ENCODE measurements around the gene BCAP31.
"Not testable (repeated sequence)": the region's sequence is repeated elsewhere in the genome, so short reads cannot be mapped to it uniquely, and the experiment has no call there.

BCAP31 gene

DNA sequence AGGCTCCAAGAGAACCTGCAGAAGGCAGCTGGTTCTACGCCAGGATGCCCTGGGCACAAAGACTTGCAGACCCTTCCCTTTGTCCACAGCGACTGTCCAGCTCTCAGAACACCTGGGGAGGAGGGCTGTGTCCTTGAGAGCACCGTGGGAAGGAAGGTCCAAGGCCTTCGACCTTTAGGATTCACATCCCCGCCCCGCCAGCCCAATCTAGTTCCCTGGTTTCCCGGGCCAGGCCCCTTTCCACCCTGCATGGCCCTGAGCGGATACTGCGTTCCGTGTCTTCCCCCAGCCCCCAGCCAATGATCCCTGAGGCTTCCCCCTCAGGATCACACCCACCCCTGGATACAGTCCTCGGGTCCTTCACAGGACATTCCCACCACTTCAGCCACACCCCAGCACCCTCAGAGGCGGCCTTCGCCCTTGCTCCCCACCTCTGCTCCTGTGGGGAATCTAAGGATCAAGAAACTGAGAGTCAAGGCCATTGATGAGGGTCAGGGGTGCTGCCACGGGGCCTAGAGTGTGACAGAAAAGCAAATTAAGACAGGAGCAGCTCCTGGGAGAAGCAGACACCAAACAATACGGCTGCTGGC, 9.6 kb upstream of the BCAP31 start:
- DNase-seq, result no peak

- no peak for DNase-seq
Observed at GRCh38 chrX:153732401-153732800, 8.2 kb upstream of the BCAP31 start.

DNA sequence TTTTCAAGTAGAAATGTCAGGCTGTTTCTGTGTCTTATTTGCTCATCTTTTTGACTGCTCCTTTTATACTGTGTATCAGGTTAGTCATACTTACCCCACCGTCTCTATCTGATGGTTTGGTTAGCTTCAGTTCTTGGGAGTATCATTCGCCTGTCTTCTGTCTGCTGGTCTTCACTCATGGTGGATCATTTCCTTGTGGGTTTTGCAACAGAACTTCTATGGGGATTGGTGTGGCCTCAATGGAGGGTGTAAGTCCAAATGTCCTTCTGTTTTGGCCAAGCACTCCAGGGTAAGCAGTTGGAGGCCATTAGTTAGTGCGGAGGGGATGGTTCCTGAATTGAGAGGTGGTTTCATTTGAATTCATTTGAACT, 7.6 kb upstream of the BCAP31 start:
- DNase-seq, result no peak

GRCh38 chrX:153731117-153731844, 7.1 kb upstream of the BCAP31 start:
- no peak for DNase-seq

DNA sequence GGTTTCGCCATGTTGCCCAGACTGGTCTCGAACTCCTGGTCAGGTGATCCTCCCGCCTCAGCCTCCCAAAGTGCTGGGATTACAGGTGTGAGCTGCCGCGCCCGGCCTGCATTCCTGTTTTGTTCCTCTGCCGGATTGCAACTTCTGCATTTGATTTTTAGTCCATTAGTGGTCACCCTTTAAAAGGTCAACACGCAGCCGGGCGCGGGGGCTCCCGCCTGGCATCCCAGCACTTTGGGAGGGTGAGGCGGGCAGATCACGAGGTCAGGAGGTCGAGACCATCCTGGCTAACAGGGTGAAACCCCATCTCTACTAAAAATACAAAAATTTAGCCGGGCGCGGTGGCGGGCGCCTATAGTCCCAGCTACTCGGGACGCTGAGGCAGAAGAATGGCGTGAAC, 5.9 kb upstream of the BCAP31 start:
- not testable (repeated sequence) for DNase-seq

DNA sequence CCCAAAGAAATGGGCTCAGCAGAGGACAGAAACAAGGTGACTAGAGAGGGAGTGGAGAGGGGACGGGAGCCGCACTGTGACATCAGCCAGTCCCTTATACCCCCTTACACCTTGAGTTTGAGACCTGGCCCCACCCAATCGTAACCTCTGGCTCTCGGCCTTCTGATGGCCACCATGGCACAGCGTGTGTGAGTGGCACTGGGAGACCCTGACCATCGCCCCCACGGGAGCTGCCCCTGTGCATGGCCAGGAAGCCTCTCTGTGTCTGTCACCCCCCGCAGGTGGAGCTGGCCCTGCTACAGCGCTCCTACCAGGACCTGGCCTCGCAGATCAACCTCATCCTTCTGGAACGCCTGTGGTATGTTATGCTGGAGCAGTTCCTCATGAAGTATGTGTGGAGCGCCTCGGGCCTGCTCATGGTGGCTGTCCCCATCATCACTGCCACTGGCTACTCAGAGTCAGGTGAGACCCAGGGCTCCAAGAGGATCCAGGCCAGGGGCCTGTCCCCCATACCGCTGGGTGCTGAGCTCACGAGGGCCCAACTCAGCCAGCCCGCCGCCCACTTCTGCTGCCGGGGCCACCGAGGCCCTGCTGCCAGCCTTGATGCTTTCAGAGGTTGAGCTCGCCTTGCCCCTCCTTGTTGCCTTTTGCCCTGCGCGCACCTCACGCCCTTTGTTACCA, 4.9 kb upstream of the BCAP31 start:
- DNase-seq, result no peak

GRCh38 chrX:153728095-153728494, 3.9 kb upstream of the BCAP31 start:
- no peak for DNase-seq

DNA sequence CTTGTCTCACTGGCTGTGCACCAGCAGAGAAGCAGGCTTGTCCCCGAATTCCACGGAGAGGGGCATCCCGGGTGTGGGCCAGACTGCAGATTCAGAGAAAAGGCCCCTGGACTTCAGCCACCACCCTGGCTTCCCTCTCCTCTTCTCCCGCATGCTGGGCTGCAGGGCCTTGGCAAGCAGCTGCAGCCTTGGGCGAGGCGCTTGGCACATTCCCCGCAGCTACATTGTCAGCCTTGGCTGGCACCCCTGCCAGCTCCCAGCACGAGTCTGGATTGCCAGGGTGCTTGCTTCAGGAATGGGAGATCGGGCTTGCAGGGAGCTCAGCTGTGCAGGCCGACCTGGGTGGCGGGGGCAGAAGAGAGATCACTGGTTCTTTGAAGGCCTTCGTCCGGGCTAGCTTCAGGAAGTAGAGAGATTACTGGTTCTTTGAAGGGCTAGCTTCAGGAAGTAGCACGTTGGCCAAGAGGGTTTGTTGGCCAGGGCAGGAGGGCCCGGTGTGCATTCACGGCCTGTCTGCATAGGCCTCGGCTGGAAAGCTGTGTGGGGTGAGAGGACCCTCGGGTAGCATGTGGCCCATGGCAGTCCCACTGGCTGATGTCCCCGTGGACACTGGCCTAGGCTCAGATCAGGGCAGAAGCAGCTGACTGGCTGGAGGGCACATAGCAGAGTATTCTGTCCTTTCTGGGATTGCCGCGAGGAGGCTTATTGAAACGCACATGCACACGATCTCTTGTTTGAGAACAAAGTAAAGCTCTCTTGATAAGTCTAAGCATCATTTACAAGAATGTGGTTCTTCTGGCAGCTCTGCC, 3.1 kb upstream of the BCAP31 start:
- no peak for DNase-seq

- no peak for DNase-seq
Observed at GRCh38 chrX:153726286-153727122, 2.3 kb upstream of the BCAP31 start.

DNA sequence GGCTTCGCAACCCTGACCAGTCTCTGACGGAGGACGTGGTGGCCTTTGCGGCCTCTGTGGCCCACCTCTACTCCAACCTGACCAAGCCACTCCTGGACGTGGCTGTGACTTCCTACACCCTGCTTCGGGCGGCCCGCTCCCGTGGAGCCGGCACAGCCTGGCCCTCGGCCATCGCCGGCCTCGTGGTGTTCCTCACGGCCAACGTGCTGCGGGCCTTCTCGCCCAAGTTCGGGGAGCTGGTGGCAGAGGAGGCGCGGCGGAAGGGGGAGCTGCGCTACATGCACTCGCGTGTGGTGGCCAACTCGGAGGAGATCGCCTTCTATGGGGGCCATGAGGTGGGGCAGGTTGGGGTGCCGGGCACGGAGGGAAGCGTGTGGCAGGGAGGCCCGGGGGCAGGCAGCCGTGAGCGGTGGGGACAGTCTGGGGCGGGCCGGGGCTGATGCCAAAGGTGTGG, 1.7 kb upstream of the BCAP31 start:
- no peak for DNase-seq

GRCh38 chrX:153725039-153725831, 1.0 kb upstream of the BCAP31 start:
- DNase-seq, result no peak

DNA sequence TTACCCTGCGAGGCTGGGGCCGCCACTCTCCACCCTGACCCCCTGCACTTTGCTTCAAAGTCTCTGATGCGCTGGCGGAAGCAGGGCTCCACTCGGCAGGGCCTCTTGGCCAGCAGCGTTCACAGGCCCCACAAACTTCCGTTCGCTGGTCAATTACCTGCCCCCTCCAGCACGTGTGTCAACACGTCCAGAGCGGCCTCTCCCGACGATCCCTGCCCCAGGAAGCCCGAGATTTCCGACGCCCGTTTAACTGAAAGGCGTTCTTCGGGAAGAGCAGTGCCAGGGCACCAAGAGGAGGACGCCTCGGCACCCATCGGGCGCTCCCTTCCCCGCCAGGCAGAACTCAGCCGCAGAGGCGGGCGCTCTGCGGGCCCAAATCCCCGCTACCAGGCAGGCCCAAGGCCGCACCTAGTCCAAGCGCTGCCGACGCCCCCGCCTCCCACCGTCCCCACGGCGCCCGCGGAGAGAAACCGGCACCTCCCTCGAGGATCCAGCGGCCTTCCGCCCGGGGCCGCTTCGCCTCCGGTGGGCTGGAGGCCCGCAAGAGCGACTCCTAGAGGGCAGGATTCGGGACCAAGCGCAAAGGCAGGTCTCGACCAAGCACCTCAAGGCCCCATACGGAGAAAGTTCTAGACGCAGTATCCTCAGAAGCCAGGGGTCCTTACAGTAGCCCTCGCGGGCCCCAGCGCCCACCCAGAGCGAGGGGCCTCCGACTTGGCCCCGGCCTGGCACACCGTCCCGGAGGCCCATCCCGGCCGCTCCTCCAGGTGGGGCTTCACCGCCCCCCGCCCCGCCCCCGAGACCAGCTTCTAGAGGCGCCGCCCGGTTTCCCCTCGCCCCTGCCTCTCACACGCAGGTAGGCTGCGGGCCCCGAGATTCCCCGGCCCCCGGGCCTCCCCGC, 586 bp downstream of the BCAP31 start:
- DNase-seq, result peak; percentile 14

GRCh38 chrX:153722704-153723350, 1.4 kb downstream of the BCAP31 start:
- no peak for DNase-seq

GRCh38 chrX:153719701-153720100, 4.5 kb downstream of the BCAP31 start:
- DNase-seq, result no peak

GRCh38 chrX:153719238-153719637, 4.9 kb downstream of the BCAP31 start:
- no peak for DNase-seq

DNA sequence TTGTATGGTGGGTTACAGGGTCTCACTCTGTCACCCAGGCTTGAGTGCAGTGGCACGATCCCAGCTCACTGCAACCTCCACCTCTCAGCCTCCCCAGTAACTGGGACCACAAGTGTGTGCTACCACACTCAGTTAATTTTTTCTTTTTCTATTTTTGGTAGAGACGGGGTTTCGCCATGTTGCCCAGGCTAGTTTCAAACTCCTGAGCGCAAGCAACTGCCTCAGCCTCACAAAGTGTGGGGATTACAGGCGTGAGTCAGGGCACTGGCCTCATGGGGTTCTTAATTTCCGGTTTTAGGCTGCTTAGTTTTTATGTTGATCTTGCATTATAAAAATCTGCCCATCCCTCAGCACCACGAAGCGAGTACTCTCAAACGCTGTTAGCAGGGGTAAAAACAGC, 6.7 kb downstream of the BCAP31 start:
- DNase-seq, result no peak

DNA sequence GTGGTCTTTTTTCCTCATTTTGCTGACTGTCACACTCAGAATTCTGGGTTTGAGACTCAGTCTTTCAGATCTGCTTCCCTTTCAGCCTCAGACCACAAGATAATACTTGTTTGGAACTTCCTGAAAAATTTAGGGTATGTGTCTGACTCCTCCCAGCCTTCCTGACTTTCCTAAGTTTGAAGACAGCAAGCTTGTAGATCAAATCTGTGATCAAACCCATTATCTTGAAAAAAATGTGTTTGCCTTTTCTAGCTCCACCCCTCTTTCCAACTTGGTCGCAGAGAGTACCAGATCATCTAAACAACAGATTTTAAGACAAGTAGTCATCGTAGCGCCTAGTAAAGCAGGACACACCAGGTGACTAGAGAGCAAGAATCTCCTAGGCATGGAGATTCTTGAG, 9.9 kb downstream of the BCAP31 start:
- no peak for DNase-seq

DNA sequence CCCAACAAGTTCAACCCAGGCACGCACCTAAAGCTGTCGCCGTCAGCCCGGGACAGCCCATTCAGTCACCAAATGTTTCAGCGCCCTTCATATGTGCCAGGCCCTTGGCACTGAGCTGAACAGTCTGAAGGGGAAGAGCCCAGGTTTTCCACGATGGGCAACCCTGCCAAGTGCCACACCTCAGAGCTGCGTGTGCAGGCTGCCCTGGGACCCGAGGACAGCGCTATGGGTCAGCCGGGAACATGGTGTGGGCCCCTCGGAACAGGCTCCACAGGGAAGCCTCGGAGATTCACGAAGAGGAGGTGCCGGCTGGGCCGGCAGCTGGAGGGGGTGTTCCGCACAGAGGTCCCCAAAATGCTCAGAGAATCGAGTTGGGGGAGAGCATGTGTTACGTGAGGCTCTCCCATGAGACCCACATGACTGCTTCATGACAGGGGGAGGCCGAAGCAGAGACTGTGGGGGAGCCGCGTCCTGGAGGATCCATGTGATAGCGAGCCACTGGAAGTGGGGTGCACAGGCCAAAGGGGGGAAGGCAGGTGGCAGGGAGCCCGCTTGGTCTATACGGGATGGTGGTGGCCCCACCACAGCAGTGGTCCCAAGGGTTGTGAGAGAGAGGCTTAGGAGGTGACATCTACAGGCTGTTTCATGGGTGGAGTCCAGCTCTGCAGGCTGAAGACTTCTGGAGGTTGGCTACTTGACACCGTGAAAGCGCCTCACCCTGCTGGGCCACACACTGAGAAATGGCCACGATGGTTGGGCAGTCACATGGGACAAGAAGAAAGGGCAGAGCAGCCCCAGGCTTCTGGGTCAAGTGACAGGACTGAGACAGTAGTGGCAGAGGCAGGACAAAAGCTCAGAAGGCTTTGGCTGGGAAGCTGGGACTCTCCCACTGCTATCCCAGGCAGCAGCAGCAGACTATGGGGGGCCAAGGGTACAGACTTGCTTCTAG, 14.2 kb downstream of the BCAP31 start:
- no peak for DNase-seq

GRCh38 chrX:153708415-153708814, 15.8 kb downstream of the BCAP31 start:
- no peak for DNase-seq

All from activated T-cell treated with anti-CD3 and anti-CD28 coated beads for 4 hours (primary cell).